ENCODE results near the gene AR. TPM values are rescaled to one million over a fixed set of nuclear protein-coding genes. Genes with fewer than 3 reads are reported as not detected.

Gene AR
- total and polyA plus RNA-seq, 2 of the 4 experiments (the other 2 are of a cell fraction), result 1.5 to 4.7 TPM

DNA sequence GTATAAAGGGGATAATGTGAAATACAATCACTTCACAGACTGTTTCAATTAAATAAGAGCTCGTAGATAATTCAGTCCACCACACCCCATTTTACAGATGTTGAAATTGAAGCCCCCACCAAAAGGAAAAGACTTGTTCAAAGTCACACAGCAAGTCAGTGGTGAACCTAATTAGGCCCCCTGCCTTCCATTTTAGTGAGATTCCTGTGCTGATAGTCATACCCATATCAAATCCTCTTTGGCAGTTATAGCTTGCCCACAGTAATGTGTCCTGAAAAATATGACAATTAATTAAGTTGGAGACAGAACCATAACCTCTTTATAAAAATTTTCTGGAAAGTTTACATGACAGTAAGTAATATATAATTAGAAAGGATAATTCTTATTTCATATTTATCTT, 58.0 kb downstream of the AR start:
- H3K4ac ChIP-seq (ENCODE audit: low read depth, low read length), result no peak overlapping the region
- H3K4me2 ChIP-seq (ENCODE audit: low read depth, low read length), result no peak overlapping the region
- no peak overlapping the region for H4K91ac ChIP-seq (ENCODE audit: insufficient read depth, low read depth, low read length)
- POLR2A ChIA-PET (ENCODE audit: unreplicated experiment), result no interaction called here
- H3K18ac ChIP-seq (ENCODE audit: low read depth, low read length), result no peak overlapping the region
- CTCF ChIA-PET, result interaction anchor here (0.6 kb wide), 1 partner anchor 10 kb away, joined by 3 read pairs; no protein-coding TSS in a partner anchor
- H2BK15ac ChIP-seq (ENCODE audit: low read depth, low read length), result no peak overlapping the region
- H3K9me3 ChIP-seq (ENCODE audit: control insufficient read depth, insufficient read depth, low read length), result no peaks in the 10 kb centered on the region
- TF ChIP-seq MXI1 (IDR thresholded peaks at IDR 0.05; ENCODE audit: borderline replicate concordance, low read depth, low read length), result no peak
- TF ChIP-seq POLR2A (IDR thresholded peaks at IDR 0.05; ENCODE audit: low read depth, low read length), result no peak
- no peak for TF ChIP-seq CHD1 (IDR thresholded peaks at IDR 0.05; ENCODE audit: low read depth, low read length)
- TF ChIP-seq FOS (IDR thresholded peaks at IDR 0.05; ENCODE audit: low read depth, low read length), result no peak
- TF ChIP-seq, protein P1, sequence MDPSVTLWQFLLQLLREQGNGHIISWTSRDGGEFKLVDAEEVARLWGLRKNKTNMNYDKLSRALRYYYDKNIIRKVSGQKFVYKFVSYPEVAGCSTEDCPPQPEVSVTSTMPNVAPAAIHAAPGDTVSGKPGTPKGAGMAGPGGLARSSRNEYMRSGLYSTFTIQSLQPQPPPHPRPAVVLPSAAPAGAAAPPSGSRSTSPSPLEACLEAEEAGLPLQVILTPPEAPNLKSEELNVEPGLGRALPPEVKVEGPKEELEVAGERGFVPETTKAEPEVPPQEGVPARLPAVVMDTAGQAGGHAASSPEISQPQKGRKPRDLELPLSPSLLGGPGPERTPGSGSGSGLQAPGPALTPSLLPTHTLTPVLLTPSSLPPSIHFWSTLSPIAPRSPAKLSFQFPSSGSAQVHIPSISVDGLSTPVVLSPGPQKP (IDR thresholded peaks at IDR 0.05; ENCODE audit: borderline replicate concordance, low read depth, low read length), result no peak
- TF ChIP-seq, protein P2, sequence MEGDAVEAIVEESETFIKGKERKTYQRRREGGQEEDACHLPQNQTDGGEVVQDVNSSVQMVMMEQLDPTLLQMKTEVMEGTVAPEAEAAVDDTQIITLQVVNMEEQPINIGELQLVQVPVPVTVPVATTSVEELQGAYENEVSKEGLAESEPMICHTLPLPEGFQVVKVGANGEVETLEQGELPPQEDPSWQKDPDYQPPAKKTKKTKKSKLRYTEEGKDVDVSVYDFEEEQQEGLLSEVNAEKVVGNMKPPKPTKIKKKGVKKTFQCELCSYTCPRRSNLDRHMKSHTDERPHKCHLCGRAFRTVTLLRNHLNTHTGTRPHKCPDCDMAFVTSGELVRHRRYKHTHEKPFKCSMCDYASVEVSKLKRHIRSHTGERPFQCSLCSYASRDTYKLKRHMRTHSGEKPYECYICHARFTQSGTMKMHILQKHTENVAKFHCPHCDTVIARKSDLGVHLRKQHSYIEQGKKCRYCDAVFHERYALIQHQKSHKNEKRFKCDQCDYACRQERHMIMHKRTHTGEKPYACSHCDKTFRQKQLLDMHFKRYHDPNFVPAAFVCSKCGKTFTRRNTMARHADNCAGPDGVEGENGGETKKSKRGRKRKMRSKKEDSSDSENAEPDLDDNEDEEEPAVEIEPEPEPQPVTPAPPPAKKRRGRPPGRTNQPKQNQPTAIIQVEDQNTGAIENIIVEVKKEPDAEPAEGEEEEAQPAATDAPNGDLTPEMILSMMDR (conservative IDR thresholded peaks at IDR 0.05; ENCODE audit: low read depth, low read length), result no peak
- TF ChIP-seq MAFK (IDR thresholded peaks at IDR 0.05; ENCODE audit: low read depth, low read length), result no peak
- no peak for TF ChIP-seq CEBPB (IDR thresholded peaks at IDR 0.05; ENCODE audit: low read depth, low read length)
- no peak for TF ChIP-seq SMC3 (IDR thresholded peaks at IDR 0.05; ENCODE audit: low read depth, low read length)
- TF ChIP-seq RCOR1 (IDR thresholded peaks at IDR 0.05; ENCODE audit: insufficient replicate concordance, low read length), result no peak
- TF ChIP-seq, protein P3, sequence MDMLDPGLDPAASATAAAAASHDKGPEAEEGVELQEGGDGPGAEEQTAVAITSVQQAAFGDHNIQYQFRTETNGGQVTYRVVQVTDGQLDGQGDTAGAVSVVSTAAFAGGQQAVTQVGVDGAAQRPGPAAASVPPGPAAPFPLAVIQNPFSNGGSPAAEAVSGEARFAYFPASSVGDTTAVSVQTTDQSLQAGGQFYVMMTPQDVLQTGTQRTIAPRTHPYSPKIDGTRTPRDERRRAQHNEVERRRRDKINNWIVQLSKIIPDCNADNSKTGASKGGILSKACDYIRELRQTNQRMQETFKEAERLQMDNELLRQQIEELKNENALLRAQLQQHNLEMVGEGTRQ (IDR thresholded peaks at IDR 0.05; ENCODE audit: low read depth, low read length), result no peak
- TF ChIP-seq RAD21 (IDR thresholded peaks at IDR 0.05; ENCODE audit: low read length), result no peak
- TF ChIP-seq NFE2L2 (IDR thresholded peaks at IDR 0.05; ENCODE audit: low read depth, low read length), result no peak
- no peak for TF ChIP-seq BHLHE40 (IDR thresholded peaks at IDR 0.05; ENCODE audit: low read depth, low read length)
- TF ChIP-seq RFX5 (IDR thresholded peaks at IDR 0.05; ENCODE audit: low read depth, low read length), result no peak
- no peak for TF ChIP-seq MAZ (IDR thresholded peaks at IDR 0.05; ENCODE audit: borderline replicate concordance, low read depth, low read length)
- no peaks in the 10 kb centered on the region for H4K20me1 ChIP-seq (ENCODE audit: insufficient read depth, low read length)
- in situ Hi-C loops (cut with MboI; ENCODE audit: low sequenced_read_pairs), result no loop called here
- H3K27me3 ChIP-seq (ENCODE audit: control insufficient read depth, insufficient read depth, low read length), result no peaks in the 10 kb centered on the region
- H4K5ac ChIP-seq (ENCODE audit: low read depth, low read length), result no peak overlapping the region
- no peak overlapping the region for H3K56ac ChIP-seq (ENCODE audit: extremely low read depth, insufficient read depth, low read length)
- no peaks in the 10 kb centered on the region for H3K4me1 ChIP-seq (ENCODE audit: control insufficient read depth, insufficient read depth, low read length)
- H3K14ac ChIP-seq (replicated peaks; ENCODE audit: low read depth, low read length), result no peak overlapping the region
- ATAC-seq (ENCODE audit: low read depth) (no peak), DNase-seq (no peak)
- H2BK20ac ChIP-seq (ENCODE audit: low read depth, low read length), result no peak overlapping the region
- WGBS, 2 experiments (ENCODE audit: extremely low coverage in 2 of 2, insufficient read length in 1 of 2), result no CpG with 5 or more reads among the region's 1 CpG
- no peaks in the 10 kb centered on the region for H3K36me3 ChIP-seq (ENCODE audit: control insufficient read depth, insufficient read depth, low read length)
- dilution Hi-C loops (cut with HindIII; ENCODE audit: low sequenced_read_pairs, unreplicated experiment), result no loop called here
- H3K23ac ChIP-seq (ENCODE audit: low read depth, low read length), result no peak overlapping the region
- no peak overlapping the region for H2BK120ac ChIP-seq (ENCODE audit: low read depth, low read length)
- no peak overlapping the region for H3K27ac ChIP-seq (ENCODE audit: insufficient read depth, low read length)
- H2BK5ac ChIP-seq (ENCODE audit: low read depth, low read length, poor library complexity, severe bottlenecking), result no peak overlapping the region
- no peak overlapping the region for H3K9ac ChIP-seq (ENCODE audit: low read depth, low read length)
- no peak overlapping the region for H3K4me3 ChIP-seq (ENCODE audit: insufficient read depth, low read depth, low read length)
- H4K8ac ChIP-seq (ENCODE audit: low read depth in 2 of 2, low read length in 2 of 2), result no peak overlapping the region
- intact Hi-C loops (cut with micrococcal nuclease), result no loop called here
- no peak overlapping the region for H2AK5ac ChIP-seq (ENCODE audit: low read depth, low read length)
- no peaks in the 10 kb centered on the region for H3K79me1 ChIP-seq (ENCODE audit: low read depth in 1 of 2, low read length in 2 of 2)
- H3K9me1 ChIP-seq (ENCODE audit: insufficient read depth, low read length), result no peaks in the 10 kb centered on the region
- H2AFZ ChIP-seq (replicated peaks; ENCODE audit: low read length, poor library complexity), result no peak overlapping the region
- no TSS peak for BruUV-seq (replicated peaks)
- H2AK9ac ChIP-seq (replicated peaks; ENCODE audit: low read depth, low read length, poor library complexity), result no peak overlapping the region

Data from IMR-90 (cell line).